Measurements from ENCODE around the gene RNF208. TPM values are rescaled to one million over a fixed set of nuclear protein-coding genes. Genes with fewer than 3 reads are reported as not detected.

Gene RNF208
- total and polyA plus RNA-seq, 9 of the 15 experiments (the other 6 are each of a cell fraction or from before 2014, with no cell fraction given), result 0.15 to 6.9 (median 0.50) TPM; not detected in 2

DNA sequence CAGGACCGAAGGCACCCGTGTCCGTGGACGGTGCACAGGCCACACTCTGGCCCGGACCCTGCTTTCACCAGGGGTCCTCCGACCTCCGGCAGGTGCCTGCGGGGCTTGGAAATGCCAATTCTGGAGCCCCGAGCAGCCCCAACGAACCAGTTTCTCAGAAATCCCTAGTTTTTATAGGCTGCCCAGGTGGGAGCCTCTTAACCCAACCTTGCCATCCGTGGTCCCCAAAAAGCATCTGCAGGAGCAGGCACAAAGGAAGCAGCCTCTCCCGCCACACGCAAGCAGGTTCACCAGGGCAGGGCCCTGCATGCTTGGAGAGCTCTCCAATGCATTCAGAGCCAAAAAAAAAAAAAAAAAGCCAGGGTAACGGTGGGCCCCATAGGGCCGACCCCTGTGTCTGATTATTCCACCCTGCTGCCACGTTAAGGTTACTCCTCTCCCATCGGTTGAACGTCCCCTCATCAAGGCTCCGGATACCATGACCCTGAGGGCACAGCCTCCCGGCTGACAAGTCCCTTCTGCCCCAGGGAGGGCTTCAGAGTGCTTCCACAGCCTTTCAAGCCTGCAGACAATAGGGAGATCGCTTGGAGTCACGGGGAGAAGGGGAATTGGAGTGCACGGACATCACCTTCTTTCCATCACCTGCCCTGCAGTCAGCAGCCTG is 20.7 kb downstream of the RNF208 start:
- Histone ChIP-seq H3K4me3 (peak overlapping the region; percentile 52), H3K9me3 (replicated peaks; ENCODE audit: control insufficient read depth, insufficient read depth, low read depth, low read length) (no peaks in the 10 kb centered on the region), H3K79me2 (ENCODE audit: control insufficient read depth, insufficient read depth, low read length) (peaks cover 81% of the 10 kb centered on the region), H3K4me2 (ENCODE audit: insufficient read depth, low read length) (peak overlapping the region; percentile 81), H2AFZ (ENCODE audit: low read depth, low read length) (peak overlapping the region; percentile 62), H3K9ac (ENCODE audit: insufficient read depth in 1 of 2, low read depth in 2 of 2, low read length in 2 of 2) (peak overlapping the region; percentile 73 to 94), H3K4me1 (replicated peaks in 1 of 2; ENCODE audit: control insufficient read depth in 2 of 2, insufficient read depth in 2 of 2, low read length in 2 of 2) (peaks cover 34 to 82% of the 10 kb centered on the region in 2 experiments), H3K27ac (ENCODE audit: extremely low read depth, low read depth, low read length) (peak overlapping the region; percentile 70), H3K36me3 (ENCODE audit: control insufficient read depth, insufficient read depth, low read length) (peaks cover 14% of the 10 kb centered on the region; the same call in 2 of the 3 replicates), H4K20me1 (replicated peaks; ENCODE audit: control insufficient read depth, insufficient read depth, low read length) (peaks cover 5% of the 10 kb centered on the region), H3K27me3 (ENCODE audit: control insufficient read depth in 2 of 2, insufficient read depth in 2 of 2, low read length in 2 of 2) (no peaks in the 10 kb centered on the region), H3K9me1 (ENCODE audit: control insufficient read depth, insufficient read depth, low read length) (peaks cover 3% of the 10 kb centered on the region)
- FAIRE-seq (peak; percentile 57), DNase-seq (ENCODE audit: extremely low read depth in 1 of 4, low spot score in 3 of 4) (no peak), ATAC-seq (no peak)
- POLR2A ChIA-PET, result interaction anchor here (0.5 to 5.7 kb wide), 8 partner anchors 10 to 39 kb away, joined by 3 to 56 read pairs (median 6); partner anchors contain the start of genes ANAPC2, SSNA1 and TUBB4B
- 5% methylated on average over 23 of the region's 23 CpGs for WGBS (ENCODE audit: insufficient coverage, low coverage, missing lambda C conversion rate)
- intact Hi-C loops (cut with micrococcal nuclease) (loop anchor here (2.0 kb wide), 1 partner anchor 17 kb away; no protein-coding TSS in a partner anchor), in situ Hi-C loops (cut with MboI) (no loop called here)
- CTCF ChIA-PET (ENCODE audit: low intra/inter-chr PET ratio), result no interaction called here
- no TSS peak for BruUV-seq (replicated peaks)
- no peak for TF ChIP-seq RHOXF2B (CRISPR knock-in tag; conservative IDR thresholded peaks at IDR 0.05)
- no peak for TF ChIP-seq GATA2 (CRISPR knock-in tag; IDR thresholded peaks at IDR 0.05)
- no peak for TF ChIP-seq ZNF507 (tag; conservative IDR thresholded peaks at IDR 0.05)
- TF ChIP-seq ZNF316 (IDR thresholded peaks at IDR 0.05), result no peak
- no peak for TF ChIP-seq ZKSCAN1 (IDR thresholded peaks at IDR 0.05; ENCODE audit: low read depth, low read length)
- TF ChIP-seq ZNF583 (CRISPR knock-in tag; IDR thresholded peaks at IDR 0.05), result no peak
- TF ChIP-seq, protein P1, sequence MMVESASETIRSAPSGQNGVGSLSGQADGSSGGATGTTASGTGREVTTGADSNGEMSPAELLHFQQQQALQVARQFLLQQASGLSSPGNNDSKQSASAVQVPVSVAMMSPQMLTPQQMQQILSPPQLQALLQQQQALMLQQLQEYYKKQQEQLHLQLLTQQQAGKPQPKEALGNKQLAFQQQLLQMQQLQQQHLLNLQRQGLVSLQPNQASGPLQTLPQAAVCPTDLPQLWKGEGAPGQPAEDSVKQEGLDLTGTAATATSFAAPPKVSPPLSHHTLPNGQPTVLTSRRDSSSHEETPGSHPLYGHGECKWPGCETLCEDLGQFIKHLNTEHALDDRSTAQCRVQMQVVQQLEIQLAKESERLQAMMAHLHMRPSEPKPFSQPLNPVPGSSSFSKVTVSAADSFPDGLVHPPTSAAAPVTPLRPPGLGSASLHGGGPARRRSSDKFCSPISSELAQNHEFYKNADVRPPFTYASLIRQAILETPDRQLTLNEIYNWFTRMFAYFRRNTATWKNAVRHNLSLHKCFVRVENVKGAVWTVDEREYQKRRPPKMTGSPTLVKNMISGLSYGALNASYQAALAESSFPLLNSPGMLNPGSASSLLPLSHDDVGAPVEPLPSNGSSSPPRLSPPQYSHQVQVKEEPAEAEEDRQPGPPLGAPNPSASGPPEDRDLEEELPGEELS (CRISPR knock-in tag; IDR thresholded peaks at IDR 0.05; ENCODE audit: borderline replicate concordance), result no peak
- TF ChIP-seq RFX7 (CRISPR knock-in tag; IDR thresholded peaks at IDR 0.05), result no peak
- no peak for TF ChIP-seq GTF2E2 (tag; IDR thresholded peaks at IDR 0.05)
- TF ChIP-seq MAFG (tag; conservative IDR thresholded peaks at IDR 0.05), result no peak
- TF ChIP-seq NFATC3 (IDR thresholded peaks at IDR 0.05), result no peak
- no peak for TF ChIP-seq ADNP (tag; IDR thresholded peaks at IDR 0.05)
- TF ChIP-seq SREBF2 (CRISPR knock-in tag; IDR thresholded peaks at IDR 0.05), result no peak
- TF ChIP-seq CBX2 (IDR thresholded peaks at IDR 0.05; ENCODE audit: insufficient read depth, low read length, poor library complexity, severe bottlenecking), result no peak
- no peak for TF ChIP-seq SIN3A (IDR thresholded peaks at IDR 0.05; ENCODE audit: borderline replicate concordance in 2 of 2, control insufficient read depth in 1 of 2, low read depth in 2 of 2, low read length in 2 of 2)
- no peak for TF ChIP-seq ARID4B (CRISPR knock-in tag; IDR thresholded peaks at IDR 0.05)

Measured in K562 (cell line).